HG02588 (cell line): ENCODE data around the gene GADD45GIP1.

Experiments used
- ATAC-seq: cut with Tn5 transposase; IDR thresholded peaks from one replicate; pipeline ENCODE4 v1.9.1; 2021; ENCODE audit warnings: mild to moderate bottlenecking, moderate library complexity; ENCODE audit not compliant: unreplicated experiment

GADD45GIP1 gene

DNA sequence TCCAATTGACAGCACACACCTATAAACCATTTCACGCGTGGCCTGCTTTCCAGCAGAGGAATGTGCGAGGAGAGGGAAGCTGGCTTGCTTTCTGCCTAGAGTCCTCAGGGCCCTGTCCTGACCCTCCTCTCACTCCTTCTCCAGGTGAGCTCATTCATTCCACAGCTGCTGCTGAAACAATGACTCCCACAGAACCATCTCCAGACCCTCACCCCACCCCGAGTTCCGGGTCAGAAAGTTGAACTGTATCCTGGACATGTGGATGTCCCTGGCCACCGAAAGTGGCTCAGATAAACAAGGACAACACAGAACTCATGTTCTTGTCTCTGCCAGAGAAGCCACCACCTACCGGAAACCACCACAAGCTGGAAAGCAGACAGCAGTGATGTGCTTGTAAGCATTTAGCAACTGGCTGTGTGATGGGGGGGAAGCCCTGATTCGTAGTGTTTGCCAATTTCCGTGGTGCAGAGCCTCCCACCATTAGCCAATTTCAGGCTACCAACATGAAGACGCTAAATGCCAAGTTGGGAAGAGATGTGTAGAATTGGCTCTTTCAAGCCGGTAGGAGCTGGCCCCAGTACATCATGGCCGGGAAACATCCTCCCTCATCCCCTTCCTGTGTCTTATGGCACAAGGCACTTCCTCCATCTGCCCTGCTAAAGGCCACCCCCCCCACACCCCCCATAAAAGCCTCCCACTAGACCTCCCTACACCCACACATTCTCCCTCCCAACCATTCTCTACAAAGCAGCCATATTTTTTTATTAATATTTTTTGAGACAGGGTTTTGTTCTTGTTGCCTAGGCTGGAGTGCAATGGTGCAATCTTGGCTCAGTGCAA is 43.0 kb downstream of the GADD45GIP1 start:
- no peak for ATAC-seq

DNA sequence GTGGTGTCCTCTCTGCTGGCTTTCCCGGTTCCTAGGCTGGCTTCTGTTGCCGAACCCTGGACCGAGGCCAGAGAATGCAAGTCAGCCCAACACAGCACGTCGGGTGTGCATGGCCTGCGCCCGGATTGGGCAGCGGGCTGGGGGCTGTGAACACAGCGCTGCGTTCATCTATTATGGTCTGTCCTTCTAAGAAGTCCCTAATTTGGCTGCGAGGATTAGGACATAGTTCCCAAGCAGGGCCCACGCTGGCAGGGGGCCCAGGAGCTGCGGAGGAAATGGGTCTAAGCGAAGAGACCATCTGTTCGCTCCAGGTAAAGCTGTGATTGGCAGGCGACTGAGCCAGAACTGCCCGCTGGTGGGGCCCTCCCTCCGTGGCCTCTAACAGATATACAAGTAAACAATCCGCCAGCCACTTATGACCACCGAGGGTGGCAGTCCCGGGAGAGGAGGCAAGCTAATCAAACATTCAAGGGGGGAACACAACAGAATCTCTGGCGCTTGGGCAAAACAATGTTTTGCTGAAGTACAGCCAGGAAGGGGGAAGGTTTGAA is 43.9 kb downstream of the GADD45GIP1 start:
- no peak for ATAC-seq

DNA sequence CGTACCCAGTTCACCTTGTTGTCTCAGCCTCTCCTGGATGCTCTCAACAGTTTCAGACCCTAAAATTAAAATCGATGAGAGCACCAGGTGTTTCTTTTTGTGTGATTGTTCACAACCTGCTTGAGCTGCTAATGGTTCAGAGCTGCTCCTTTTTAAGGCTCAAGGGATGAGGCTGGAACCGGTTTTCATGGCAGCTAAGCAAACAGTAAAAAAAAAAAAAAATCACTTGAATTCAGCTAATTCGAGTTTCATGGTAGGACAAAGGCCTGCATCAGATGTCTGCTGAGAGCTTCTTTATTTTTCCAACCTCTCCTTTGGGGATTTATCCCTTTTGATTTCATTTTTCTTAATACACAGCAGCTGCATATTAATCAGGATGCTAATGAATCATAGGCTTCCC is 44.5 kb downstream of the GADD45GIP1 start:
- ATAC-seq = no peak

DNA sequence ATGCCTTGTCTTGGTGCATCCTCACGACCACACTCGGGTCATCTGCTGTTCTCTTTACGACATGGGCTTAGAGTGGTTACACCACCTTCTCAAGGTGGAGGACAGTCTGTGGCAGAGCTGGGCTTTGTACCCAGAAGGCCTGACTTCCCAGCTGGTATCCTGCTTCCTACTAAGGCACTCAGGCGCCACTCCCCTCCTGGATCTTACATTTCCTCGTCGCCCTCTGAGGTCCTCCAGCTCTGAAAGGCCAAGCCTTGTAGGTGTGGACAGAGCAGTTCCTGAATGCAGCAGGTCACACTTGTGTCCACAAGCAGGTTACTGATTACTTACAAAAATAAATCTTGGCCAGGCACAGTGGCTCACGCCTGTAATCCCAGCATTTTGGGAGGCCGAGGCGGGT is 49.9 kb downstream of the GADD45GIP1 start:
- no peak for ATAC-seq
